SKM-1 treated with dmso at 0.1 percent for 144 hours (cell line): ENCODE data around the gene MARK3.
"Not testable (repeated sequence)": the region's sequence is repeated elsewhere in the genome, so short reads cannot be mapped to it uniquely, and the experiment has no call there.

Experiments used
- DNase-seq: peaks from one replicate; lab custom pipeline; 2025; ENCODE audit not compliant: unreplicated experiment; lab: John Stamatoyannopoulos, UW

Gene MARK3

DNA sequence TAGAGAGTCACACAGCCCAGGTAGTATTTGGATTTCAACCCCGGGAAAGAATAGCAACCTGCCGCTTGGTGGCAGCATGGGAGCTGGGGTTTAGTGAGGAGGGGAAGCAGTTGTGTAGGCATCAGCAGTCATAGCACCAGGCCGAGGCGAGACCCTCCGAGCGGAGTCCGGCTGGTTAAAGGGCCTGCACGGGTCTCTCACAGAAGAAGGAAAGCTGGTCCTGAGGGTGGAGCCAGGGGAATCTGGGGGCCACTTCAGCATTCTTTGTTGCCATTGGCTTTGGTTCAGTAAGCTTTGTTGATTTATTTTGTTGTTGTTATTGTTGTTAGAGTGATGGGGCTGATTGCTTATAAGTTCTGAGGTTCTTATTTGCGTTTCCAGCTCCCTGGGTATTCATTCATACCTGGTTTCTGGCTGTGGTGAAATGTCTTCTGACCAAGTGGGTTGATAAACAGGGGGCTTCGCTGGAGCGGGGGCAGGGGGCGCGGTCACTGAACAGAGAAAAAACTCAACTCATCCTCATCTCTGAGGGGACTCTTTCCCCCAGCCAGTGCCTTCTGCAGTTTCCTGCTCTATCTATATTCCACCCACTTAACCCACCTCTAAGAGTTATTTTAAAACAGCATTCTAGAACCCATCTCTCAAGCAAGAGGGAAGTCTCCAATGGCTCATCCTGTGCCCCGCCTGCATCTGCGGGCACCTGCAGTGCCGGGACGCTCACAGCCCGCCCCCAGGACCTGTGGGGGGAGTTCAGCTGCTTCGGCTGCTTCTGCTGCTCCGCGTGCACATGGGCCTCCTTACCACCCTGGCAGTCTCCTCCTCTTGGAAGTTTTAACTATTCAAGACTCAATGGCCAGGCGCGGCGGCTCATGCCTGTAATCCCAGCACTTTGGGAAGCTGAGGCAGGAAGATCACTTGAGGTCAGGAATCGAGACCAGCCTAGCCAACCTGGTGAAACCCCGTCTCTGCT lies 125.8 kb downstream of the MARK3 start:
- no peak for DNase-seq

DNA sequence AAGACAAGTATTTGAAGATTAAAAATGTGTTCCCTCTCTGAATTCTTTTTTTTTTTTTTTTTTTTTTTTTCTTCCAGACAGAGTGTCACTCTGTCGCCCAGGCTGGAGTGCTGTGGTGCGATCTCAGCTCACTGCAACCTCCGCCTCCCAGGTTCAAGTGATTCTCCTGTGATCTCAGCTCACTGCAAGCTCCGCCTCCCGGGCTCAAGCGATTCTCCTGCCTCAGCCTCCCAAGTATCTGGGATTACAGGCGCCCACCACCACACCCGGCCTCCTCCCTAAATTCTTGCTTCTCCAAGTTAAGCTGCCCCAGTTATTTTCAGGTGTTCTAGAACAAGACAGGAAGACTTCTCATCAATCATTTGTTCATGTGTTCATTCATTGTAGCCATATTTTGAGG lies 127.0 kb downstream of the MARK3 start:
- not testable (repeated sequence) for DNase-seq

DNA sequence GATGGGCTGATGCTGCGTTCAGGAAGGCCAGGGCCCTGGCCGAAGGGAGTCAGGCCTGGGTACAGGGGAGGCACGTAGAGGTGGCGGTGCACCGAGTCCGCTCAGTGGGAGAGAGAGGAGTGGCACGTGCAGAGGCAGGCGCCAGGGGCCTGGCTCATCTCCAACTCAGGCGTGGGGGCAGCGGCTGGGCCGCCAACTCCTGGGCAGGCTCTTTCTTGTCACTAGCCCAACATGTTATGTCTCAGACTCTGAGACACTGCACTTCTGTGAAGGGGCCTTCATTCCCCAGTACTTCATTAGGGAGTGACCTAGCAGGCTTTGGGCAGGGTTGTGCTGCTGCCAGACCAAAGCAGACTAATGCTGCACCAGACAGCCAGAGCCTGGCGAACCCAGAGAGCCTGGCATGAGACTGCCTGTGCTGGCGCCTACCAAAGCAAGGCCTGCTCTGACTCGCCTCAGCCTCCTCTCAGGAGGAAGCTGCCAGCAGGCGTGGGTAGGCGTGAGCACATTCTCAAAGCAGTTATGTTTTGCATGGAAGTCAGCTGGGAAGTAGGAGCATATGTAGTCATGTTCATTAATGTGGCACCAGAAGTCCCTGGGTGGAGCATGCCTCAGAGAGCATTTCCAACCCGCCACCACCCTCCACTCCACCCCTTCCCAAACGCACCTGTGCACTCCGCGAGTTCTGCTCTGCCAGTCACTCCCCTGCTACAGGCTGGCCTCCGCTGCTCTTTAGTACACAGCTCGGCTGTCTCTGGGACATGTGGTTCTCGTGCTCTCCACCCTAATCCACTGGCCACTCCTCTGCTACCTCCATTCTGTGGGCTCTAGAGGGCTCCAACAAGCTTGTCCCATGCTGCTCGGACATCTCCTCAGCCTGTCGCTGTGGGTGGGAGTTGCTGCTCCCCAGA lies 127.7 kb downstream of the MARK3 start:
- DNase-seq = no peak

DNA sequence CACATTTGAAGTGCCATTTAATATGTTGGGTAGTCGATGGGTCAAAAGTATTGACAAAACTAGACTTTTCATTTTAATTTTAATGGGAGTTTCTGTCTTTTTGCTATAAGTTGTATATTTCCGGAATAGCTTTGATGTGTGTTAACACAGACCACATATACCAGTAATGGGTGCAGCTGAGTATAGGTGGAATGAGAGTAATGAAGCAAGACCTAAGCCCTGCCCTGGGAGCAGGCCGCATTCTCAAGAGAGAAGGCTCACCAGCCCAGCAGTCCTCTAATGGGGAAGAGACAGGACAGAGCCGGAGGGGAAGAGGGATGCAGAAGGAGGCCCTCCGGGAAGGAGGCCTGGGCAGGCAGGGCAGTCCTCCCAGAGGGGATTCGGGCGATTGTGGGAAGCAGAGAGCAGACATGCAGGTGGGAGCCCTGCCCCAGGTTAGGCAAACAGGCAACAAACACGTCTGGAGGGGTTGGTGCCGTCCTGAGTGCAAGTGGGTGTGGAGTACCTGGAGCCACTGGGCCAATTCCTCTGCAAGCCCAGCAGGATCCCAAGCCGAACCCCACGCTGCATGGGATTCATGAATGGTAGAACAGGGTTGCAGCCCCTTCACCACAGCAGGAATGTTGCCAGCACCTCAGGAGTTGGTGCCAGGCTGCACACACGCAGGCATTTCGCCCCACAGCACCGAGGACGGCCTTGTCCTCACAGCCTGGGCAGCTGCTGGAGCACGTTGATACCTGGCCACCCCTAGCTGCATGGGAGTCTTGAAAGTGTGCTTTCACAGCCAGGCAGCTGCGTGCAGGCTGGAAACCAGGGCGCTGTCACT lies 129.6 kb downstream of the MARK3 start:
- DNase-seq = no peak

DNA sequence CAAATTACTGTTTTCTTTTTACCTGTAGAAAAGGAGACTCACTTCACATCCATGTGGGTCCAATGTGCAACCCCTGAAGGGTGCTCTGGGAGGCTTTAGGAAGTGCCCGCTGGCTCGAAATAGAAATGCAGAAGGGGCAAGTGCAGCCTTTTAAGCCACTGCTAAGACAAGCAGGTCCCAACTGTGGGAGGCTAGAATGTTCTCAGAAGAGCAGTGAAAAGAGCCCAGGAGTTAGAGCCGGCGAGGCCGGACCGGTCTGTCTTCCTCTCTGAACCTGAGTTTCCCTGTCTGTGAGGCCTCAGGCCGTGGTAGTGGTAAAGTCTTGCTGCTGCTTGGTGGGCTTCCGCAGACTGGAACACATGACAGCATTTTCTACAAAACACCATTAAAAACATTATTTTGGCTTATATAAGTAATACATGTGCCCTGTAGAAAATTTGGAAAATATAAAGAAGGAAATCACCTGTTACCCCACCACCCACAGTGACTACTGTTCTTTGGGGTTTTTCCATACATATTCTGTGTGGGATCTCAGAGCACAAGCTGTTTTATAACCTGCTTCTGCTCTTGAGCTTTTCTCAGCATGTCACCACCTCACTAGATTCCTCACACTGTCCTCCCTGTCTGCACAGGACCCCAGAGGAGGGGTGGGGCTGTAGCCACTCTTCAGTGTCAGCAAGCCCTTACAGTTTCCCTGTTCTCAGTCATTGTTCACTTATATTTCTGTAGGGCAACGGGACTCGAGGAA lies 131.4 kb downstream of the MARK3 start:
- DNase-seq = no peak

DNA sequence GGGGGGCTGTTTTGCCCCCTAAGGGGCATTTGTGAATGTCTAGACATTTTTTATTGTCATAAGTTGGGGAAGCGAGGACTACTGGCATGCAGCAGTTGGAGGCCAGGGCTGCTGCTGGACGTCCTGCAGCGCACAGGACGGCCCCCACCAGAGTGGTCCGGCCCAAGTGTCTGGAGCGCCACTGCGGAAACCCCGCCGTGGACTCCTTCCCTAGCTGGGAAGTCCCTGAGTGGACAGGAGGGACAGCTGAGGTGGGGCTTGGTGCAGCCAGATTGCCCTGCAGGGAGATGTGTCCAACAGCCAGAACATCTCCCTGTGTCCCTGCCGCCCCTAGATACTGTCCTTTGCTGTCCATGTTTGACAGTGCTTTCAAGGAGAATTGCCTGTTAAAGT lies 132.0 kb downstream of the MARK3 start:
- DNase-seq = no peak

DNA sequence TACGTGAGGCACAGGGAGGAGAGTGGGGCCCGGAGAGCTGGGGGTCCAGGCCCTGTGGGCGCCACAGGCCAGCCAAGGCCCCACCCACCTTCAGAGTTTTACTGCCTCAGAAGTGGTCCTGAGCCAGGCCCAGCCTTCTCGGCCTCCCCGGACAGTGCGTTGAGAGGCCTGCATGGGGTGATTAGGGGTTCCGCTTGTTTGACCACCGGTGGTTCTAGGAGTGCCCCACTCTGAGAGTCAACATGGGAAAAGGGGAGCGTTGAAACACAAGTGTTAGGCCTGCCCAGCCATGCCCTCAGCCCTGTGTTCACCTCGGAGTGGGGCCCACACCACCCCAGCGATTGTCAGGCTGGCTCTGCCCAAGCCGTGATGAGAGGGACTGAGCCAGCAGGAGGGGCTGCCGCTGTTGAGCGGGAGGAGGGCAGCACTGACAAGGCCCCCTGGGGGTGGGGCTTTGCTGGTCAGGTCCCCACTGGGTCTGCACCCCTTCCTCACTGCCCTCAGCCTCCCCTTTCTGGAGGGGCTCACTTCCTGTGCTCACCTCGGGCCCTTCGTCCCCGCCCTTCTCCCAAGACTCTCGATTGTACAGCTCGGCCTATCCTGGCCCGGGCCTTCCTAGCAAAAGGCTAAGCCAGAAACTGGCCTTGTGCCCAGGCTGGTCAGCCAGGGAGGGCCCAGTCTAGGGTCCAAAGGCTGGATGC lies 132.7 kb downstream of the MARK3 start:
- DNase-seq = no peak

DNA sequence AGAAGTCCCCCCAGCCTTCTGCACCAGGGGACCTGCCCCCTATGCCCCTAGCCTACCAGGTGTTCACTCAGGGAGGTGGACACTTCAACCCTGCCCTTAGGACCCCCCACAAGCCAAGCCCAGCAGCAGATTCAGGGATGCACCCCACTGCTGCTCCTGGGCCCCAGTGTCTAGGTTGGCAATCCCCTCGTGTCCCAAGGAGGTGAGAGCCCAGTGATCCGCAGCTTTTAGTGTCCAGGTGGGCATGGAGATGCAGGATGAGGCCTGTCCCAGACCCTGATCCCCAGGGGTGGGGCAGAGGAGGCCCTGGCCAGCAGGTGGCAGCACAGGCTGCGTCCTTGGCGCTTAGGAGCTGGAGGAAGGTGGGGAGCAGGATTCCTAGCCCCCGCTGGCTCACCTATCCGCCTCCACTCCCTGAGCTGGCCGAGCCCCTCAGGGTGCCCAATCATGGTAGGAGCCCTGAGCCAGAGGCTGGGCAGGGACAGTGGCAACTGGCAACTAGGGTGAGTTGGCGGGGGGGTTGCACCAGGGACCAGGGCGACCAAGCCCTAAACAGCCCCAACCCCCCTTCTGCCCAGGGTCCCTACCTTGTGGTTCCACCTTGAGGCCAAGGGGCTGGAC lies 133.3 kb downstream of the MARK3 start:
- no peak for DNase-seq

DNA sequence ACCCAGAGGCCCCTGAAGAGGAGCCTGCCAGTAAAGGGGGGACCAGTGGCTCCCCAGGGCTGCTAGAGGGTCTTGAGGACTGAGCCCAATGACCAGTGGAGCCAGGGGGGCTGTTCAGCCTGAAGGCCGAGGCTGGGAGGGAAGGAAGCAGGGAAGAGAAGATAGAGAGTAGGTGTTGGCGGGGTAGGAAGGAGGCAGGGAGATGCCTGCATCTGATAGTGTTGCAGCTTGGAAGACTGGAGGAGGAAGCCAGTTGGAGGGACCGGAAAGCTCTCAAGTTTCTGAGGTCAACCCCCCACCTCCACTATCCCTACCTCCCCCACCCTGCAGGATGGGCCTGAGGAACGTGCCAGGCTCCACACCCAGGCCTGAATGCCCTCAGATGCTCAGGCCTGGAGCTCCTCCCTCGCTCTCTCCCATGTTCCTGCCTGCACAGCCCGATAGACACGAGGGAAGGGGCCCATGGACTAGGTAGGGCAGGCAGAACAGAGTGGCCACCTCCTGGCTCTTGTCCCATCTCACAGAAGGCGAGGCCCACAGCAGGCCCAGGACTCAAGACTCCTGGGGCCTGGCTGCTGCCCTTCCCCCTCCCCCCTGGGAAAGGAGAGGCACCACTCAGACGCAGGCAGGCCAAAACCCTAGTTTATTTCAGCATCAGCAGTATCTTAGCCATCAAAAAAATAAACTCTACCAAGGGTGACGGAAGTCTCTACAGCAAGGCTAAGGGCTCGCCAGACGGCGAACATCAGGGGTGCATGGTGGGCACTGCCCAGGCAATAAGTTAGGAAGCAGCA lies 134.0 kb downstream of the MARK3 start:
- no peak for DNase-seq

DNA sequence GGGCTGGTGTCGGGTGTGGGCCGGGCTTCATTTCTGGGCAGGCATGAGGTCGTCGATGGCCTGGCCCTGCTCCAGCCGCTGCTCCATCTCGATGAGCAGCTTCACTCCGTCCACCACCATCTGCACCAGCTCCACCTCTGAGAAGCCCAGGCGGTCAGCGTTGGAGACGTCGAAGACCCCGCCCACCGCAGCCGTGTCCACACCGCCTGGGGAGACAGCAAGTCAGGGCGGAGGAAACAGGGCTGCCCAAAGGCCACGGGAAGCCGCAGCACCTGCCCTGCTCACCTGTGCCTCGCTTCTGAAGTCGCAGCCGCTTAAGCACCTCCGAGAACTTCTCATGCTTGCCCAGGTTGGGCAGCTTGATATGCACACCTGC lies 134.6 kb downstream of the MARK3 start:
- no peak for DNase-seq

DNA sequence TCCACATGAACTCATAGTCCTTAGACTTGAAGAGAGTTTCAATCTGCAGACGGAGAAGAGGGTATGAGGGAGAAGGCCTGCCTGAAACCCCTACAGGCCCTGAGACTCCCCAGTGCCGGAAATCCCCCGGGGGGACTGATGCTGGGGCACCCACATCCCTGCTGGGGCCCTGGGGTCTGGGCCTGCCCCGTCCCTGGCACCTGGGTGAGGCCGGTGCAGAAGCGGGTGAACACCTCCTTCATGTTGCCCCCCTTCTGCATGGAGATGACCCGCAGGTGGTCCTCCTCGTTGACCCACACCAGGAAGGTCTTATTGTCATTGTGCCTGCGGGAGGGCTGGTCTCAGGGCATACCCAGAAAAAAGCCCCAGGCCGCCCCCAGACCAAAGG lies 135.0 kb downstream of the MARK3 start:
- DNase-seq = no peak

DNA sequence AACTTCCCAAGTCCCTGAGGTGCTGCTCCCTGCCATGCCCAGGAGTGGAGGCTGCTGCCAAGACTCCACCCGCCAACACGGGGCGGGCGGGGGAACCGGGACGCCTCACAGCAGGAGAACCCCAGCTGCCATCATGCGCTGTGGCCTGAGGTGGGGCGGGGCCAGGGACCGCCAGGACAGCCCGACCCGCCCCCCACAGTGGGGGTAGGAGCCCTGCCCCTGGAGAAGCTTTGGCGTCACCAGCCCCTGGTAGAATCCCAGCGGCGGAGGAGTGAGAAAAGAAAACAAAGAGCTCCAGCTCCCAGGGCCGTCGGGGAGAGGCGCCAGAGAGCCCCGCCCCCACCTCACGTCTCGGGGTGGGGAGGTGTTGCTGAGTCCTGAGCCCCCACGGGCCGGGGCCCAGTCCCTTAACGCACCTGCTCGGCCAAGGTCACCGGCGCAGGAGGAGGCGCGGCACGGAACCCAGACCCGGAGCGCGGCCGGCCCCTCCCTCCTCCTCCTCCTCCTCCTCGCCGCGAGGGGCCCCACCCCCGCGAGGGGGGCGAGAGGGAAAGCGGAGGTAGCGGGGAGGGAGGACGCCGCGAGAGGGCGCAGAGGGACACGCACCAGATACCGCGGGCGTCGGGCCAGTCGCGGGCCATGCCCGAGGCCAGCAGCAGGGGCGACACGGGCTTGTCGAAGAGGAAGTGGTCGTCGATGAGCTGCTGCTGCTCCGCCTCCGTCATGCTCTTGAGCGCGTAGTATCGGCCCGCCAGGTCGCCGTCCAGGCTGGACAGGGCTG lies 135.6 kb downstream of the MARK3 start:
- no peak for DNase-seq

DNA sequence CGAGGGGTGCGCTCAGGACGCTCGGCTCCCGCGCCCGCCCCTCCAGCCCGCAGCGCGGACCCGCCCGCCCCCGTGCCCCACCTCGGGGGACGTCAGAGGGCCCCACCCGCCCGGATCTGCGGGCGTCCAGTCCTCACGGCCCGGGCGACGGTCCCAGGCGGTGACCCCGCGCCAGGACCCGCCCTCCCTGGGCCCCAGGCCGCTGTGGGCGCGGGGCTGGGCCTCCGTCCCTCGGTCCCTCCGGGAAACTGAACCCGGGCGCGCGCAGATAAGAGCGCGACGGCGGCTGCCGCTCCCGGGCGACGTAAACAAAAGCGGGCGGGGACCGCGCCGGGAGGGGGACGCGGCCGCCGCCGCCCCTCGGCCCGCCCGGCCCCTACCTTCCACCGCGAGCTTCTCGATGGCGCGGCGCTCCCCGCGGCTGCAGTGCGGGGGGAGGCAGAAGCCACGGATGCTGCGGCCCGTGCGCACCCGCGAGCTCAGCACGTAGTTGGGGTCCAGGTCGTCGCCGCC lies 136.3 kb downstream of the MARK3 start:
- DNase-seq = no peak

DNA sequence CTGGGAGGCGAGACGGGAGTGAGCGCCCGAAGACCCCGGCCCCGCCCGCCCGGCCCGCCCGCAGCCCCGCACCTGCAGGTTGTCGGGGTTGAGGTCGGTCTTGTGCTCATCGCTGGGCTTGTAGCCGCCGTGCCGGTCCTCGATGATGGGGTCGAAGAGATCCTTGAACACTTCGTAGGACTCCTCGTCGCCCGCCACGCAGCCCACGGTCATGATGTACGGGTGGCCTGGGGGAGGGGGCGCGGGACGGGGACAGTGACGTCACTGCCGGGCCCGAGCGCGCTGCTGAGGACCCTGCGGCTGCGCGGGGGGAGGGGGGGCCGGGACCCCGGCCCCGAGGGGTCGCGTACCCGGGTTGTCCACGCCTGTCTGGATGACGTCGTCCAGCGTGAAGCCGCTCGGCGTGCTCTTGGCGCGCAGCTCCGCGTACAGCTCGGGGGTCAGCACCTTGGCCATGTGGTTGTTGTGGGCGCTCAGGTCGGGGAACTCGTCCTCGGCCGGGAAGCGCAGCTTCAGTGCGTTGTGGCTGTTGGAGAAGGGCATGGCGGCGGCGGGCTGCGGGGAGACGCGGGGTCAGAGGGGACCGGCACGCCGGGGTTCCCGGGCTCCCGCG lies 136.8 kb downstream of the MARK3 start:
- DNase-seq = no peak

DNA sequence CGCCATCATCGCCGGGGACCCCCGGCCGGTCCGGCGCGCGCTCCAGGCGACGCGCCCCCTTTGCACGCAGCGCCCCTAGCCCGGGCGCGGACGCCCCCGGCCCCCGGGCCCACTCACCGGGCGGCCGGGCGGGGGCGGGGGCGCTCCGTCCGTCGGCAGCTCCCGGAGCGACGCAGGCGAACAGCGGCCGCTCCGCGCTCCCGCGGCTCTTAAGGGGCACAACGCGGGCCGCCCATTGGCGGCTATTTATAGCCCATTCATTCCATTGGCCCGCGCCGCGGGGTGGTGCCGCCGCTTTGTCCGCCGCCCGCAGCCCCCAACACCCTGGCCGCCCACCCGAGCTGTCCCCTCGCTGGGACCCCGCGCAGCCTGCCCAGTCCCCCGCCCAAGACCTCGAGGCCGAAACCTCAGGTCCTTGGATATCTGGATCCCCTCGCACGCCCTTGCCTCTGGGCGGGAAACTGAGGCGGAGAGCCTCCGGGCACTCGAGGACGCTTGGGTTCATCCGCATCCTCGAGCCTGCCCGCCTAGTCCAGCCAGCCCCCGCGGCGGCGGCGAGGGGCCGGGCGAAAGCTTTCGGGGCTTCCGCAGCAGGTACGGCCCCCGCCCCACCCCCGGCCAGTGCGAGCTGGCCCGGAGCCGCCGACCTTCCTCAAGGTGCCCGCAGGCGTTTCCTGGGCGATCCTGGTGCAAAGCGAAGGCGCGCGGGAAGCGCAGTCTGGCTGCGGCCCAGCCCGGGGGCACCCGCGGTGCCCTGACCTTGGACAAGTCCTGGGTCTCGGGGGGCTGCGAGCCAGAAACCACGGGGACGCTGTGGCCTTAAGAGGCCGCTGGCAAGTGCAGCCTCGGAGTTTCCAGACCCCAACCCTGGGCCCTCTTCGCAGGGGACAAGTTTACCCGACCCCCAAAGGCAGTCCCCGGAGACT lies 137.7 kb downstream of the MARK3 start, which contains the start of gene CKB:
TSS of gene CKB (minus strand) at position 182 of the 926 bp plus-strand sequence. CDS start 337 bp downstream, outside the sequence.
- no peak for DNase-seq

DNA sequence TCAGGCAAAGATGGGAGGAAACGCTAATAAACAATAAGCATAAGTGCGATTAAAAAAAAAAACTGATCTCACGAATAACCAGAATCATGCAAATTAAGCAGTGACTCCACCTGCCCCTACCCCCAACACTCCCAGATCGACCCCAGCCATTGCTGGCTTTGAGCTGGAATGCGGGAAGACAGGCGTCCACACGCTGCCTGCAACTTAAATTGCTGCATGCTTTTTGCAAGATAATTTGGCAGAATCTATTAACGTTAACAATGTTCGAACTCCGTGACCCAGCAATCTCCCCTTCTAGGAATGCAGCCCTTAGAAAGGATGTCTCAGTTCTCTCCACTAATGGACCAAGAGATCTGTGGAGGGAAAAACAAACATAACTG lies 138.3 kb downstream of the MARK3 start:
- no peak for DNase-seq
